22Rv1 (cell line): ENCODE data around the gene AKR1D1.

Source experiments
- ZFX ChIP-seq: fragments of 450-650 bp; IDR thresholded peaks from 2 replicates; pipeline ENCODE4 v1.6.1; 2017; ENCODE audit warnings: antibody characterized with exemption, borderline replicate concordance
- TF ChIP-seq, protein P1 (sequence below): fragments of 450-650 bp; IDR thresholded peaks from 2 replicates; pipeline ENCODE4 v1.5.1; 2017; ENCODE audit warnings: mild to moderate bottlenecking

- TF ChIP-seq, protein P1, sequence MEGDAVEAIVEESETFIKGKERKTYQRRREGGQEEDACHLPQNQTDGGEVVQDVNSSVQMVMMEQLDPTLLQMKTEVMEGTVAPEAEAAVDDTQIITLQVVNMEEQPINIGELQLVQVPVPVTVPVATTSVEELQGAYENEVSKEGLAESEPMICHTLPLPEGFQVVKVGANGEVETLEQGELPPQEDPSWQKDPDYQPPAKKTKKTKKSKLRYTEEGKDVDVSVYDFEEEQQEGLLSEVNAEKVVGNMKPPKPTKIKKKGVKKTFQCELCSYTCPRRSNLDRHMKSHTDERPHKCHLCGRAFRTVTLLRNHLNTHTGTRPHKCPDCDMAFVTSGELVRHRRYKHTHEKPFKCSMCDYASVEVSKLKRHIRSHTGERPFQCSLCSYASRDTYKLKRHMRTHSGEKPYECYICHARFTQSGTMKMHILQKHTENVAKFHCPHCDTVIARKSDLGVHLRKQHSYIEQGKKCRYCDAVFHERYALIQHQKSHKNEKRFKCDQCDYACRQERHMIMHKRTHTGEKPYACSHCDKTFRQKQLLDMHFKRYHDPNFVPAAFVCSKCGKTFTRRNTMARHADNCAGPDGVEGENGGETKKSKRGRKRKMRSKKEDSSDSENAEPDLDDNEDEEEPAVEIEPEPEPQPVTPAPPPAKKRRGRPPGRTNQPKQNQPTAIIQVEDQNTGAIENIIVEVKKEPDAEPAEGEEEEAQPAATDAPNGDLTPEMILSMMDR = no peak
- no peak for TF ChIP-seq ZFX
Measured at GRCh38 chr7:138033241-138033640, 43.0 kb upstream of the AKR1D1 start.
